KBM-7 (cell line): ENCODE results near the gene SRR.

Source experiments
- DNase-seq: peaks from one replicate; pipeline ENCODE4 v3.0.0-alpha.2; 2015
- in situ Hi-C: fragments of 300-500 bp; cut with MboI; formaldehyde crosslinking; loops from 2 replicates; pipeline ENCODE4 v1.14.3; 2020; ENCODE audit warnings: low sequenced_read_pairs, low pct_unique_long_range_greater_than_20kb, mixed read lengths

Gene SRR

DNA sequence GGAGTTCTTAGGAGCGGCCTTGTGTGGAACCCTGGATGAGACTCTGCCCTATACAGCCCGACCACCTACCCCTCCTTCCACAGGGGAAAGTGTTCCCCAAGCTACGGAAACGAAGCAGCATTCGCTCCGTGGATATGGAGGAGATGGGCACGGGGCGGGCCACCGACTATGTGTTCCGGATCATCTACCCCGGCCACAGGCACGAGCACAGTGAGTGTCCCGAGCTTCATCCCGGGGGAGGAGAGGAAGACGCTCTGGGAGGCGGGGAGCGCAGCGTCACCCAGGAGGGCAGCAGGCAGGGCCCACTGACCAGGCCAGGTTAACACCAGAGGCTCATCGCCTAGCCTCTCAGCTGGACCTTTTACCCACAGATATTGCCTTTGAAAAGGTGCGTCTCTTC, 61.4 kb downstream of the SRR start:
- in situ Hi-C loops, result no loop called here
- no peak for DNase-seq

DNA sequence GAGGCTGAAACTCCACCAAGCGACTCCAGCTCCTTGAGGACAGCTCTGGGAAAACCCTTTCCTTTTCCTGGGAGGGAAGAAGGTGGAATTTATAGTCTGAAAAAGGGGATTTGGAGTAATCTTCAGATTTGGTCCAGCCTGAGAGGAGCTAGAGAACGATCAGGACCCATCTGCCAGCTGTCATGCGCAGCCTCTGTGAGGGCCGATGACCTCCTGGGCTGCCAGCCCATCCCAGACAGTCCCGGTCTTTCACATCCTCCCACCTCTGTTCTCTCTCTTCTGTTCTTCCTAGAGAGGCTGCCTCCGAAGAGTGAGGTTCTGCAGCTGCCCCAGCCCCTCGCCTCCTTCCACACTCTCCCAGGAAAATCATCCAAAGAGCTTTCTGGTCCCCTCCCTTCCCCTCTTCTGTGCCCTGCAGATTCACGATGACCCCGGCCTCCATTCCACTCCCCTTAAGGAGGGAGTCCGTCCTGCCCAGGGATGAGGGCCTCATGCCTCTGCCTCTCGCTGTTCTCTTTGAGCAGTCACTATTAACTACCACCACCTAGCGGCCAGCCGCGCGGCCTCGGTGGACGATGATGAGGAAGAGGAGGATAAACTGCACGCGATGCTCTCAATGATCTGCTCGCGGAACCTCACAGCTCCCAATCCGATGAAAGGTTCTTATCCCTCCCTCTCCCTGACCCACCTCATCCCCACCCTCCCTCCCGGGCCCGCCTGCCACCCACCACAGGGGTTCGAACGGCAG, 63.2 kb downstream of the SRR start:
- DNase-seq, result no peak
- in situ Hi-C loops, result no loop called here

DNA sequence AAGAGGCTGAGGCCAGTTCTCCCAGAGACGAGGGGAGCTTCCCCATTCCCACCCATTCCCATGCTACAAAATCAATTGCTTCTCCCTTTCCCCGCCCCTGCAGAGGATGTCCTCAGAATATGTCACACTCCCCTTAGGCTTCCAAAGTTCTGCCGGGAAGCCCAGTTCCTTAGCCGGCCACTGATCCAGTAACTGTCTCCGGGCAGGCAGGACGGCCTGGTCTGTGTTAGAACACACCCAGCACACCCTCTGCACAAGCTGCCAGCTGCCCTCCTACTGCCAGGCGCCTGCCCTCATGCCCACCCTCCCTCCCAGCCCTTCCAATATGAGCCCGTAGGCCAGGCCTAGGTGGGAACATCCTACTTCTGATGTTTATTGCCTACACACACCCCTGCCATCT, 64.6 kb downstream of the SRR start:
- in situ Hi-C loops, result no loop called here
- no peak for DNase-seq

DNA sequence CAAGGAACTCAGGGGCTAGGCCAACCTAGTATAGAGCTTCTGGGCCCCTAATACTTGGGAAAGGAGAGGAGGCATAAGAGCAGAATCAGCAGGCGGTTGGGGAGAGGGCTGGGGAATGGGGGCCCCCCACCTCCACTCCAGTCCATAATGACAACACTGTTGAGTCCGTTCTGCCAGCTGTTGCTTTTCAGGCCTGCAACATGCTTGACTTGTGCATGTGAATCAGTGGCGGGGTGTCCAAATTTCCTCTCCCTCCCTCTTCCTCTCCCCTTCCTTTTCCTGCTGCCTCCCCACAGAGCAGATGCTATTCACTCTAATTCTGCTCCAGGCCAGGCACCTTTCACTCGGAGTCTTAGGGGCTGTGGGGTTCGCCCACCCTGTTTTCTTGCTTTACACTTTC, 65.3 kb downstream of the SRR start:
- DNase-seq, result no peak
- in situ Hi-C loops, result no loop called here

DNA sequence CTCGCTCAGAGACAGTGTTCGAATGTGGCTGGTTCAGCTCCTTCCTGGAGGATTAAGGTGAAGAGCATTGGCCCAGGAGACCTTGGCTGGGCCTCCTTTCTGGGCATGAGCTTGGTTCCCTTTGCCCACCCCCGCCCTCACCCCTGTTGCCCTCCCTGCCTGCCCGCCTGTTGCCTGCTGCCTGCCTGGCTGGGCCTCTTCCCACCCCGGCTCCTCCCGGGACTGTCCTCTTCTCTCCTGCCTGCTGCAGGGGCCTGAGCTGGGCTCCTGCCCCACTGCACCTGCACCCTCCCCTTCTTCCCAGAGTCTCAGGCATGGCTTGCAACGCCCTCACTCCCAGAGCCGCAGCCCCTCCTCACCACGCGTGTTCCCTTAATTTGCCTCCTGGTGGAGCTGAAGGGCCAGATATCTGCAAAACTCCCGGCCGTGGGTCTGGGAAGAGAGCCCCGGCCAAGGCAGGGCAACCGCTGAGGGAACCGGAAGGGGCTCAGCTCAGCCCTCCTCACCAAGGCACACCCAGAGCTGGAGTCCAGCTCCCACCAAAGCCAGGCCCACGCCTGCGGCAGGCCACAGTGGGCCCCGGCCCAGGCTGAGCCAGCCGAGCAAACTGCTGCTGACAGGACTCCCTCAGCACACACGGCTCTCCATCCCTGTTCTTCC, 65.9 kb downstream of the SRR start:
- DNase-seq, result no peak
- in situ Hi-C loops, result no loop called here

DNA sequence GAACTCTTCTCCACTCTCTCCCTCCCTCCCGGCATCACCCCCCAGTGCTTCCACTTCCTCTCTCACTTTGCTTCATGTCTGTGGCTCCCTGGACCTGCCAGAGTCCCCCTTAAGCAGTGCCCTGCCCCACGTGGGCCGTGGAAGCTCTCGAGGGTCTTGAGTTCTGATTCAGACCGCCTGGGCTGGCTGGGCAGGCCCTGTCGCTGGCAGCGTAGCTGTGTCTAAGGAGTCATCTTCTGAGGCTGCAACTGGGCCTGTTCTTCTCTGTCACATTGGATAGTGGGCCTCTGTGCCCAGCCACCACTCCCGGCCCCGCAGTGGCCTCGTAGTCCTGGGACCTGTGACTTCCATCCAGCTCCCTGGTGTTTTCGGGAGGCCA, 66.5 kb downstream of the SRR start:
- in situ Hi-C loops, result no loop called here

DNA sequence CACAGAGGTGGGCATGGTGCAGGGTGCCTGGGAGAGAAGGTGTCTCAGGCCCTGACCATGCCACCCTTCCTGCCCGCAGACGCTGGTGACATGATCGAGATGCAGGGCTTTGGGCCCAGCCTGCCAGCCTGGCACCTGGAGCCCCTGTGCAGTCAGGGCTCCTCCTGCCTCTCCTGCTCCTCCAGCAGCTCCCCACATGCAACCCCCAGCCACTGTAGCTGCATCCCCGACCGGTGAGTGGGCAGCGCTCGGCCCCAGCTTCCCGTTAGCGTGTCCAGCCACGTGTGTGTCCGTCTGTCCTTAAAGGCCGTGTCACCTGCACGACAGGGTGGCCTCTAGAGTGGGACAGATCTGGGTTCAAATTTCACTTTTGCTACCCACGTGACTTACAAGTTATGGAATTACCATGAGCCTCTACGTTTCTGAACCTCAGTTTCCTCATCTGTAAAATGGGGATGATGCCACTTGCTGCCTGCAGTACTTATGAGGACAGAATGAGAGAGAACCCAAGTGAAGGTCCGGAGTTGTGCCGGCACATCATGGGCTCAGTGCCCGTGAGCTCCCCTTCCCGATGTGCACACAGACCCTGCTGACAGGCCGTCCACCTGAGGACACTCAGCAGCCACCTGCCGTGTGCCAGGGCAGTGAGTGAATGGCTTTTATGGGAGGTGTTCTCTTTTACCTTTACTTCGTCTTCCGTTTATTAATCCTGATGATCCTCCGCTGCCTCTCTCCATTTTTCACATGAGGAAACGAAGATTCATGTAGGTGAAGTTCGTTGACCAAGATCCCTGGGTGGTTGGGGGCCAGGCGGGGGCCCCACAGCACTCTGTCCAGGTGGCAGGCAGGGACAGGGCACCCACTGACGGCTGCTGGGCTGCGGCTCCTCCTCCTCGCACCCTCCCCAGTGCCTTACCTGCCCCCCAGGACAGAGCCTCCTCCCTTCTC, 67.7 kb downstream of the SRR start:
- in situ Hi-C loops, result no loop called here
- no peak for DNase-seq

More for the DNA sequence above, 66.5 kb downstream of the SRR start:
- no peak for DNase-seq

DNA sequence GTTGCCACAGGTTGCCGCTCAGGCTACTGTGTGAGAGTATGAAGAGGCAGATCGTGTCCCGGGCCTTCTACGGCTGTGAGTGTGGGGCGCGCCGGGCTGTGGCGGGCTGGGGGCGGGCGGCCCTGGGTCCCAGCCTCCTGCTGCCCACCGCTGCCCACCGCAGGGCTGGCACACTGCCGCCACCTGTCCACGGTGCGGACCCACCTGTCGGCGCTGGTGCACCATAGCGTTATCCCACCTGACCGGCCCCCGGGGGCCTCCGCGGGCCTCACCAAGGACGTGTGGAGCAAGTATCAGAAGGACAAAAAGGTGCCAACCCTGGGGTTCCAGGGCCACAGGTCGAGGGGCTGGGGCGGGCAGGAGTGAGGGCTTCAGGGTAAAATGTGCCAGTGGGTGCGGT, 68.4 kb downstream of the SRR start:
- no peak for DNase-seq
- in situ Hi-C loops, result no loop called here

DNA sequence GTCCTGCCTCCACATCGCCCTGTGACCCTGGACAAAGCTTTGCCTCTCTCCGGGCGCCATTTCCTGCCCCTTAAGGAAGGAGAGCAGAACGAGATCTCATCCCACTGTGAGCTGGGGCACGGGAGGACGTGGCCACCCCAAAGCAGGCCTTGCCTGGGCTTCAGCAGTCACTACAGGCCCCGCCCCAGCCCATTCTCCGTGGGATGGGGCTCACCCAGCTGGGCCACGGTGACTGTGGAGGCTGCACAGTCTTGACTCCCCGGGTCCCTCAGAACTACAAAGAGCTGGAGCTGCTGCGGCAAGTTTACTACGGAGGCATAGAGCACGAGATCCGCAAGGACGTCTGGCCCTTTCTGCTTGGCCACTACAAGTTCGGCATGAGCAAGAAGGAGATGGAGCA, 68.9 kb downstream of the SRR start:
- in situ Hi-C loops, result no loop called here
- DNase-seq, result no peak

DNA sequence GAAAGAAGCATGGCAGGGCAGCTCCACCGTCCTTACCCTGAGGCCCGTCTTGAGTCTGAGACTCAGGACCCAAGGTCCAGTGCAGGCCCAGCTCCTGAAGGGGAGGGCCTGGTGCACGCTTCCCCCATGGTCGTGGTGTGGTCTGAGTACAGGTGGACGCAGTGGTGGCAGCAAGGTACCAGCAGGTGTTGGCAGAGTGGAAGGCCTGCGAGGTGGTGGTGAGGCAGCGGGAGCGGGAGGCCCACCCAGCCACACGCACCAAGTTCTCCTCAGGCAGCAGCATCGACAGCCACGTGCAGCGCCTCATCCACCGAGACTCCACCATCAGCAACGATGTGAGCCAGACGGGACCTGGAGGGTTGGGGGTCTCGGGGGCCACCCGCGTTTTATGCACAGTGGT, 69.4 kb downstream of the SRR start:
- DNase-seq, result no peak
- in situ Hi-C loops, result no loop called here
